Stomach (tissue), 9 donors: Measurements from ENCODE around the gene SCYGR4. TPM values are rescaled to one million over a fixed set of nuclear protein-coding genes. Genes with fewer than 3 reads are reported as not detected.

ENCODE experiments used
- DNase-seq, 2 donors: peaks; one replicate each; pipeline versions ENCODE4 v3.0.0 to v3.0.0-alpha.2; 2013 to 2019
- H3K27ac ChIP-seq, 5 donors: fragments of 200-600 bp in 4 of 5; sonication (generic) in 4 of 5; one replicate each; pipeline ENCODE4 v1.5.1; 2013 to 2019; ENCODE audit warnings: mild to moderate bottlenecking in 1 of 5, moderate library complexity in 1 of 5
- H3K27me3 ChIP-seq, 3 donors: fragments of 200-600 bp; sonication (generic); one replicate each; pipeline ENCODE4 v1.5.1; 2017 to 2019; ENCODE audit warnings: mixed run types in 1 of 3
- H3K36me3 ChIP-seq, 4 donors: fragments of 200-600 bp; sonication (generic); 1 replicate in 3 of 4; 2 replicates in 1 of 4; pipeline ENCODE4 v1.5.1; 2016 to 2019
- H3K4me1 ChIP-seq, 4 donors: fragments of 200-600 bp; sonication (generic); one replicate each; pipeline ENCODE4 v1.5.1; 2016 to 2019
- H3K4me3 ChIP-seq, 4 donors: fragments of 200-600 bp; sonication (generic) in 3 of 4; one replicate each; pipeline ENCODE4 v1.5.1; 2016 to 2019; ENCODE audit warnings: mild to moderate bottlenecking in 1 of 4
- H3K9me3 ChIP-seq, 4 donors: fragments of 200-600 bp; sonication (generic); one replicate each; pipeline ENCODE4 v1.5.1; 2016 to 2019
- EP300 ChIP-seq: sonication (generic); formaldehyde crosslinking; IDR thresholded peaks from one replicate; pipeline ENCODE4 v1.6.1; 2017; ENCODE audit warnings: antibody characterized with exemption
- POLR2A ChIP-seq, 4 donors: fragments of 450-650 bp; IDR thresholded peaks; one replicate each; pipeline ENCODE4 v1.6.1; 2016; ENCODE audit warnings: antibody characterized with exemption in 4 of 4, control low read depth in 2 of 4, mild to moderate bottlenecking in 1 of 4, moderate library complexity in 1 of 4
- POLR2AphosphoS5 ChIP-seq, 3 donors: sonication (generic); formaldehyde crosslinking; IDR thresholded peaks; one replicate each; pipeline ENCODE4 v1.6.1; 2016; ENCODE audit warnings: antibody characterized with exemption in 3 of 3
- WGBS, 5 donors: extraction: QIAGEN DNeasy Blood & Tissue Kit in 3 of 5; methylation state at CpG; one replicate each; pipeline versions ENCODE4 v1.1.5 to v1.1.7; 2013 to 2018; 5-methylcytosine and 5-hydroxymethylcytosine counted together
- intact Hi-C: fragments of 100-400 bp; cut with DNase I; formaldehyde crosslinking; loops from one replicate; pipeline ENCODE4 v1.15.1; 2023; ENCODE audit warnings: low total_unique reads
- polyA plus RNA-seq, 3 donors: library from polyadenylated mRNA; stranded (reverse); fragments of 200-250 nt; gene quantifications; one replicate each; pipeline ENCODE4 v1.2.3, GENCODE V29; 2013
- total RNA-seq, 5 donors: library from RNA; depleted of rRNA; stranded (reverse); fragments of >200 nt; gene quantifications; one replicate each; pipeline versions ENCODE4 v1.1.0 to v1.2.3, GENCODE V29; 2014 to 2016
- TF ChIP-seq, protein P1 (sequence below), 7 experiments: fragments of 450-650 bp in 4 of 7; fragments of 200-600 bp in 3 of 7; sonication (generic) in 3 of 7; IDR thresholded peaks; one replicate each; pipeline ENCODE4 v1.5.1; 2016 to 2019; ENCODE audit warnings: antibody characterized with exemption in 7 of 7, control low read depth in 2 of 7, mild to moderate bottlenecking in 1 of 7
- donor health status: healthy with polysubstance abuse.
- donor health status: Bipolar disorder and iron deficiency.
- donor health status: healthy.

The SCYGR4 gene
- total and polyA plus RNA-seq, 8 donors, result not detected

DNA sequence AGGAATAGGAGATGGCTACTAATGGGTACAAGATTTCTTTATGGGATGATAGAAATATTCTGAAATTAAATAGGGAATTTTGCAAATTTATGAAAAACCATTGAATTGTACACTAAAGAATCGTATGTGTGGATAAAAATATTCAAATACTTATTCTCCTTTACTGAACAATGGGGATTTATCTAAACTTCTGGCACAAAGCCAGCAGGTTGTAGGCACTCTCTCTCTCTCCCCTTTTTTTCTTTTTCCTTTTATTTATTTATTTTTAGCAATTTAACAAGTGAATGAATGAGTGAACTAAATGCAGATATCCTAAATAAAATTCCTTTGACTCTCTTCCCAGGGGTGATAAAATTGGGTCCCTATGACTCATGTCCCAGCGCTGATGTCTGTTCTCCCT, 40.5 kb upstream of the SCYGR4 start:
- no peak for DNase-seq
- TF ChIP-seq, protein P1, sequence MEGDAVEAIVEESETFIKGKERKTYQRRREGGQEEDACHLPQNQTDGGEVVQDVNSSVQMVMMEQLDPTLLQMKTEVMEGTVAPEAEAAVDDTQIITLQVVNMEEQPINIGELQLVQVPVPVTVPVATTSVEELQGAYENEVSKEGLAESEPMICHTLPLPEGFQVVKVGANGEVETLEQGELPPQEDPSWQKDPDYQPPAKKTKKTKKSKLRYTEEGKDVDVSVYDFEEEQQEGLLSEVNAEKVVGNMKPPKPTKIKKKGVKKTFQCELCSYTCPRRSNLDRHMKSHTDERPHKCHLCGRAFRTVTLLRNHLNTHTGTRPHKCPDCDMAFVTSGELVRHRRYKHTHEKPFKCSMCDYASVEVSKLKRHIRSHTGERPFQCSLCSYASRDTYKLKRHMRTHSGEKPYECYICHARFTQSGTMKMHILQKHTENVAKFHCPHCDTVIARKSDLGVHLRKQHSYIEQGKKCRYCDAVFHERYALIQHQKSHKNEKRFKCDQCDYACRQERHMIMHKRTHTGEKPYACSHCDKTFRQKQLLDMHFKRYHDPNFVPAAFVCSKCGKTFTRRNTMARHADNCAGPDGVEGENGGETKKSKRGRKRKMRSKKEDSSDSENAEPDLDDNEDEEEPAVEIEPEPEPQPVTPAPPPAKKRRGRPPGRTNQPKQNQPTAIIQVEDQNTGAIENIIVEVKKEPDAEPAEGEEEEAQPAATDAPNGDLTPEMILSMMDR (IDR thresholded peaks at IDR 0.05), result no peak
- no peak for TF ChIP-seq EP300
- TF ChIP-seq POLR2AphosphoS5 (IDR thresholded peaks at IDR 0.05), result no peak
- no peak for TF ChIP-seq POLR2A (IDR thresholded peaks at IDR 0.05)
- Histone ChIP-seq H3K9me3 (peaks cover 0 to under 1% (median 0%) of the 10 kb centered on the region in 4 donors), H3K4me1 (no peaks in the 10 kb centered on the region), H3K27ac (no peak overlapping the region), H3K4me3 (no peak overlapping the region), H3K27me3 (no peaks in the 10 kb centered on the region), H3K36me3 (no peaks in the 10 kb centered on the region)
- WGBS, 5 donors, result 47 to 60% (median 49%) methylated on average over 2 of the region's 2 CpGs
- intact Hi-C loops, result no loop called here

DNA sequence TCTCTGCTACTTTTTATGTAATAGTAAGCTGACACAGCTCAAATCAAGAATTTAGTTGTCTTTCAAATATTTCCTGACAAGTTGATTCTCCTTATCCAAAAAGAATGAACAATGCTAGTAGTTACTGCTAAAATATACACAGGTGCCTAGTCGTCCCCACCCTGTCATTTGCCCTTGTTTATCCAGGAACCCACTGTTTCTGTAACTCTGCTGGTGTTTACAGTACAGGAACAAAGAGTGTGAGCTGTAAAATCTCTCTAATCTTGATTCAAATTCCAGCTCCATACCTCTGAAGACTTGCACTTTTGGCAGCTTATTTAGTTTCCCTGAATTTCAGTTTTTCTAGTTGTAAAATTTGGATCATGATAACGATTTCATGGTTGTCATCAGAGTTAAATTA, 39.7 kb upstream of the SCYGR4 start:
- H3K4me3 ChIP-seq, result no peak overlapping the region
- H3K36me3 ChIP-seq, result no peaks in the 10 kb centered on the region
- no peaks in the 10 kb centered on the region for H3K4me1 ChIP-seq
- TF ChIP-seq, protein P1 (IDR thresholded peaks at IDR 0.05), result no peak
- TF ChIP-seq POLR2AphosphoS5 (IDR thresholded peaks at IDR 0.05) (no peak), POLR2A (IDR thresholded peaks at IDR 0.05) (no peak), EP300 (no peak)
- DNase-seq, result peak in 1 of 2 donors; percentile 29
- intact Hi-C loops, result no loop called here
- H3K9me3 ChIP-seq, result peaks cover 0 to 8% (median 4%) of the 10 kb centered on the region in 4 donors
- no peaks in the 10 kb centered on the region for H3K27me3 ChIP-seq
- no peak overlapping the region for H3K27ac ChIP-seq
- 17 to 37% (median 26%) methylated on average over 2 of the region's 2 CpGs for WGBS, 5 donors

DNA sequence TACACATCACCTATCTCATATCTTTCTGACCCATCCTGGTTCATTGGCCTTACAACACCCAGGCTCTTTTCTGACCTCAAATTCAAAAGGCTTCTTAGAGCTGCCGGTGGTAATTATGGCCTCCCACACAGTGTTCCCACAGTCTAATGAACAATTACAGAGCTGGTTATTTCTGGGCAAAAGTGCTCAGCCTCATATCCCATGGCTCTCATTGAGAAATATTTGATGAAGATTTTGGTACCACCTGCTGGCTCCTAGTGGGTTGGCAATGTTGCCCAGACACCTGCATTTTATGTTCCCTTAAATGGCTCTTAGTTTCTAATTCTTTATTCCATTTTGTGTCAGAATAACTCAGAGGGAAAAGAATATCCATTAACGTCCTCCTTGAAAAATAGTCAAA, 38.7 kb upstream of the SCYGR4 start:
- intact Hi-C loops, result no loop called here
- TF ChIP-seq, protein P1 (IDR thresholded peaks at IDR 0.05), result peak in 1 of 7 experiments; percentile 2
- no peak for TF ChIP-seq POLR2A (IDR thresholded peaks at IDR 0.05)
- TF ChIP-seq EP300, result no peak
- no peaks in the 10 kb centered on the region for H3K36me3 ChIP-seq
- no peaks in the 10 kb centered on the region for H3K27me3 ChIP-seq
- H3K9me3 ChIP-seq, result peaks cover 0 to 18% (median 12%) of the 10 kb centered on the region in 4 donors
- DNase-seq, result no peak
- no peak overlapping the region for H3K27ac ChIP-seq
- H3K4me3 ChIP-seq, result no peak overlapping the region
- no peaks in the 10 kb centered on the region for H3K4me1 ChIP-seq
- 73 to 84% (median 78%) methylated on average over 2 of the region's 2 CpGs for WGBS, 5 donors

DNA sequence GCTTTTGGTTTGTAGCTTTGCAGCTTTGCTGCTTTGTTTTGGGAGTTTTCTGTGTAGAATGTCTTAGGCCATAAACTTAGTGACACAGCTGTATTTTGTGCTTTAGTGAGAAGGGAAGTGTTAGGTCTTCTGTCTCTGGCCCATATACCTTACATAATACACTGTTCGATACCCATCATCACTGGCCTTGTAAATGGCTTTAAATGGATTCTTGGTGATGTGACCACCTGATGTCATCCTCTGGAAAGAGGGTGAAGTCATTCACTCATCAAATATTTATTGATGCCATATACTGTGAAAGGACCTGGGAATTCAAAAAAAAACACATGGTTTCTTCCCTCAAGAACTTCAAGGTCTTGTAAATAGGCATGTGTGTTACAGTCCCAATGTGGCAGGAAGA, 37.5 kb upstream of the SCYGR4 start:
- TF ChIP-seq POLR2AphosphoS5 (IDR thresholded peaks at IDR 0.05), result no peak
- no peak for TF ChIP-seq POLR2A (IDR thresholded peaks at IDR 0.05)
- TF ChIP-seq, protein P1 (IDR thresholded peaks at IDR 0.05), result no peak

More for the DNA sequence above, 37.5 kb upstream of the SCYGR4 start:
- no peak overlapping the region for H3K27ac ChIP-seq
- no peak for DNase-seq
- H3K9me3 ChIP-seq, result peaks cover 0 to 18% (median 13%) of the 10 kb centered on the region in 4 donors
- 62 to 100% (median 100%) methylated on average over 1 of the region's 1 CpG for WGBS, 5 donors
- no peaks in the 10 kb centered on the region for H3K27me3 ChIP-seq
- intact Hi-C loops, result no loop called here
- no peaks in the 10 kb centered on the region for H3K4me1 ChIP-seq
- no peak overlapping the region for H3K4me3 ChIP-seq
- no peaks in the 10 kb centered on the region for H3K36me3 ChIP-seq
